ENCODE data around the gene BTF3L4. TPM values are rescaled to one million over a fixed set of nuclear protein-coding genes. Genes with fewer than 3 reads are reported as not detected.

The BTF3L4 gene
- total RNA-seq, 1 donor: 119 TPM

- Histone ChIP-seq H3K4me1 (ENCODE audit: insufficient read depth, low read length) (peaks cover 39% of the 10 kb centered on the region), H3K79me2 (ENCODE audit: insufficient read depth, low read length) (peaks cover 78% of the 10 kb centered on the region), H3K9me3 (ENCODE audit: low read depth, low read length) (no peaks in the 10 kb centered on the region), H3K27me3 (ENCODE audit: insufficient read depth, low read length) (no peaks in the 10 kb centered on the region), H4K20me1 (ENCODE audit: insufficient read depth, low read length) (peaks cover 12% of the 10 kb centered on the region), H3K4me3 (ENCODE audit: insufficient read depth, low read length) (peak overlapping the region; percentile 84), H3K27ac (ENCODE audit: low read depth, low read length) (peak overlapping the region; percentile 93), H3K36me3 (ENCODE audit: insufficient read depth, low read length) (peaks cover 4% of the 10 kb centered on the region), H3K4me2 (ENCODE audit: insufficient read depth, low read length) (peak overlapping the region; percentile 99), H2AFZ (ENCODE audit: low read length) (no peak overlapping the region)
- TF ChIP-seq CTCF (IDR thresholded peaks at IDR 0.05; ENCODE audit: extremely low read depth, low read depth, low read length): no peak
- no peak for DNase-seq (ENCODE audit: insufficient read length, low spot score, missing footprints)
Observed at GRCh38 chr1:52053862-52054261, 2.2 kb upstream of the BTF3L4 start.

GRCh38 chr1:52054496-52055065, 1.5 kb upstream of the BTF3L4 start:
- Histone ChIP-seq H3K9me3 (ENCODE audit: low read depth, low read length) (no peaks in the 10 kb centered on the region), H3K4me1 (ENCODE audit: insufficient read depth, low read length) (peaks cover 46% of the 10 kb centered on the region), H3K79me2 (ENCODE audit: insufficient read depth, low read length) (peaks cover 79% of the 10 kb centered on the region), H3K36me3 (ENCODE audit: insufficient read depth, low read length) (peaks cover 4% of the 10 kb centered on the region), H2AFZ (ENCODE audit: low read length) (peak overlapping the region; percentile 85), H3K27me3 (ENCODE audit: insufficient read depth, low read length) (no peaks in the 10 kb centered on the region), H3K27ac (ENCODE audit: low read depth, low read length) (peak overlapping the region; percentile 93), H3K4me3 (ENCODE audit: insufficient read depth, low read length) (peak overlapping the region; percentile 84), H3K4me2 (ENCODE audit: insufficient read depth, low read length) (peak overlapping the region; percentile 99), H4K20me1 (ENCODE audit: insufficient read depth, low read length) (peaks cover 15% of the 10 kb centered on the region)
- DNase-seq (ENCODE audit: insufficient read length, low spot score, missing footprints): no peak
- no peak for TF ChIP-seq CTCF (IDR thresholded peaks at IDR 0.05; ENCODE audit: extremely low read depth, low read depth, low read length)

GRCh38 chr1:52055066-52055865, 829 bp upstream of the BTF3L4 start, which contains the start of gene TXNDC12:
Gene TXNDC12 (minus strand): TSS chr1:52055191. CDS start chr1:52055096, 95 bp downstream.
- Histone ChIP-seq H3K27me3 (ENCODE audit: insufficient read depth, low read length) (no peaks in the 10 kb centered on the region), H3K4me2 (ENCODE audit: insufficient read depth, low read length) (peak within 1 kb of the TSS; percentile 99), H3K4me3 (ENCODE audit: insufficient read depth, low read length) (peak within 1 kb of the TSS; percentile 84), H3K27ac (ENCODE audit: low read depth, low read length) (peak within 1 kb of the TSS; percentile 93), H3K9me3 (ENCODE audit: low read depth, low read length) (no peaks in the 10 kb centered on the region), H3K79me2 (ENCODE audit: insufficient read depth, low read length) (peaks cover 81% of the 10 kb centered on the region), H4K20me1 (ENCODE audit: insufficient read depth, low read length) (peaks cover 22% of the 10 kb centered on the region), H2AFZ (ENCODE audit: low read length) (peak within 1 kb of the TSS; percentile 85), H3K4me1 (ENCODE audit: insufficient read depth, low read length) (peaks cover 50% of the 10 kb centered on the region), H3K36me3 (ENCODE audit: insufficient read depth, low read length) (peaks cover 8% of the 10 kb centered on the region)
- no peak for TF ChIP-seq CTCF (IDR thresholded peaks at IDR 0.05; ENCODE audit: extremely low read depth, low read depth, low read length)
- peak; percentile 94 for DNase-seq (ENCODE audit: insufficient read length, low spot score, missing footprints)

- peaks cover 50% of the 10 kb centered on the region for H3K4me1 ChIP-seq (ENCODE audit: insufficient read depth, low read length)
- peaks cover 13% of the 10 kb centered on the region for H3K36me3 ChIP-seq (ENCODE audit: insufficient read depth, low read length)
- DNase-seq (ENCODE audit: insufficient read length, low spot score, missing footprints): no peak
- TF ChIP-seq CTCF (IDR thresholded peaks at IDR 0.05; ENCODE audit: extremely low read depth, low read depth, low read length): no peak
- peak overlapping the region; percentile 93 for H3K27ac ChIP-seq (ENCODE audit: low read depth, low read length)
- peak overlapping the region; percentile 85 for H2AFZ ChIP-seq (ENCODE audit: low read length)
- no peaks in the 10 kb centered on the region for H3K27me3 ChIP-seq (ENCODE audit: insufficient read depth, low read length)
- H3K79me2 ChIP-seq (ENCODE audit: insufficient read depth, low read length): peaks cover 82% of the 10 kb centered on the region
- H3K9me3 ChIP-seq (ENCODE audit: low read depth, low read length): no peaks in the 10 kb centered on the region
- peak overlapping the region; percentile 84 for H3K4me3 ChIP-seq (ENCODE audit: insufficient read depth, low read length)
- H3K4me2 ChIP-seq (ENCODE audit: insufficient read depth, low read length): peak overlapping the region; percentile 99
- H4K20me1 ChIP-seq (ENCODE audit: insufficient read depth, low read length): peaks cover 26% of the 10 kb centered on the region
Observed at GRCh38 chr1:52055866-52056162, 281 bp upstream of the BTF3L4 start.

Data from osteoblast (primary cell).